ENCODE results near the gene DAPK2. TPM values are rescaled to one million over a fixed set of nuclear protein-coding genes. Genes with fewer than 3 reads are reported as not detected.

DAPK2 gene
- total RNA-seq, 1 experiment from 2014 or later: 1.4 TPM

GRCh38 chr15:64022571-64022970, 23.7 kb downstream of the DAPK2 start:
- ChIA-PET CTCF (no interaction called here), POLR2A (ENCODE audit: unreplicated experiment) (interaction anchor here (0.6 kb wide), 1 partner anchor 89 kb away, joined by 10 read pairs; no protein-coding TSS in a partner anchor)
- no peaks in the 10 kb centered on the region for H3K79me2 ChIP-seq (ENCODE audit: low read length)
- H3K27me3 ChIP-seq (ENCODE audit: low read length): no peaks in the 10 kb centered on the region
- intact Hi-C loops (cut with micrococcal nuclease): no loop called here
- no peak for TF ChIP-seq EZH2phosphoT487 (IDR thresholded peaks at IDR 0.05; ENCODE audit: borderline replicate concordance, low read length)
- TF ChIP-seq CTCF (conservative IDR thresholded peaks at IDR 0.05; ENCODE audit: low read depth, low read length): no peak
- no peak for TF ChIP-seq EZH2 (IDR thresholded peaks at IDR 0.05; ENCODE audit: low read length, unreplicated experiment)
- no peak overlapping the region for H3K4me3 ChIP-seq (ENCODE audit: low read length)
- DNase-seq (no peak), ATAC-seq (no peak)
- no peak overlapping the region for H3K27ac ChIP-seq (ENCODE audit: low read length)
- H3K9ac ChIP-seq (ENCODE audit: low read length): no peak overlapping the region
- peaks cover 35% of the 10 kb centered on the region for H3K4me1 ChIP-seq (ENCODE audit: insufficient read depth, low read length)
- H2AFZ ChIP-seq (ENCODE audit: low read length): no peak overlapping the region
- no TSS peak for BruUV-seq (replicated peaks)
- H4K20me1 ChIP-seq (ENCODE audit: low read length): no peaks in the 10 kb centered on the region
- H3K4me2 ChIP-seq (ENCODE audit: low read length): no peak overlapping the region
- H3F3A ChIP-seq (ENCODE audit: low read length, unreplicated experiment): no peaks in the 10 kb centered on the region
- no peaks in the 10 kb centered on the region for H3K36me3 ChIP-seq (ENCODE audit: low read depth, low read length)
- no peaks in the 10 kb centered on the region for H3K9me3 ChIP-seq (ENCODE audit: low read length)
- no peaks in the 10 kb centered on the region for H3K9me2 ChIP-seq (replicated peaks; ENCODE audit: low read length)

- Histone ChIP-seq H3K27ac (ENCODE audit: low read length) (peak overlapping the region; percentile 40), H3K4me2 (ENCODE audit: low read length) (peak overlapping the region; percentile 66), H3K36me3 (ENCODE audit: low read depth, low read length) (no peaks in the 10 kb centered on the region), H3K27me3 (ENCODE audit: low read length) (no peaks in the 10 kb centered on the region), H3K9me3 (ENCODE audit: low read length) (no peaks in the 10 kb centered on the region), H2AFZ (ENCODE audit: low read length) (no peak overlapping the region), H4K20me1 (ENCODE audit: low read length) (no peaks in the 10 kb centered on the region), H3K4me3 (ENCODE audit: low read length) (no peak overlapping the region; the same call in 1 of the 2 replicates), H3K4me1 (ENCODE audit: insufficient read depth, low read length) (peaks cover 42% of the 10 kb centered on the region), H3F3A (ENCODE audit: low read length, unreplicated experiment) (no peaks in the 10 kb centered on the region), H3K9ac (ENCODE audit: low read length) (no peak overlapping the region), H3K79me2 (ENCODE audit: low read length) (no peaks in the 10 kb centered on the region), H3K9me2 (replicated peaks; ENCODE audit: low read length) (no peaks in the 10 kb centered on the region)
- ChIA-PET CTCF (interaction anchor here (0.9 kb wide), 1 partner anchor 74 kb away, joined by 4 read pairs; no protein-coding TSS in a partner anchor), POLR2A (ENCODE audit: unreplicated experiment) (no interaction called here)
- peak; percentile 78 for ATAC-seq
- TF ChIP-seq CTCF (conservative IDR thresholded peaks at IDR 0.05; ENCODE audit: low read depth, low read length): no peak
- no peak for TF ChIP-seq EZH2phosphoT487 (IDR thresholded peaks at IDR 0.05; ENCODE audit: borderline replicate concordance, low read length)
- TF ChIP-seq EZH2 (IDR thresholded peaks at IDR 0.05; ENCODE audit: low read length, unreplicated experiment): no peak
- no TSS peak for BruUV-seq (replicated peaks)
- intact Hi-C loops (cut with micrococcal nuclease): no loop called here
- peak; percentile 94 for DNase-seq
Observed at GRCh38 chr15:64019764-64020163, 26.5 kb downstream of the DAPK2 start.

GRCh38 chr15:64017591-64018163, 28.6 kb downstream of the DAPK2 start:
- peak overlapping the region; percentile 20; the same call in 1 of the 2 replicates for H3K4me3 ChIP-seq (ENCODE audit: low read length)
- no peaks in the 10 kb centered on the region for H3K27me3 ChIP-seq (ENCODE audit: low read length)
- DNase-seq (no peak), ATAC-seq (no peak)
- H3K36me3 ChIP-seq (ENCODE audit: low read depth, low read length): no peaks in the 10 kb centered on the region
- intact Hi-C loops (cut with micrococcal nuclease): loop anchor here (2.0 kb wide), 1 partner anchor 67 kb away; no protein-coding TSS in a partner anchor
- no peaks in the 10 kb centered on the region for H3K79me2 ChIP-seq (ENCODE audit: low read length)
- no peaks in the 10 kb centered on the region for H4K20me1 ChIP-seq (ENCODE audit: low read length)
- no TSS peak for BruUV-seq (replicated peaks)
- H3K27ac ChIP-seq (ENCODE audit: low read length): peak overlapping the region; percentile 85
- peak overlapping the region; percentile 46; the same call in 1 of the 2 replicates for H3K9ac ChIP-seq (ENCODE audit: low read length)
- H3F3A ChIP-seq (ENCODE audit: low read length, unreplicated experiment): no peaks in the 10 kb centered on the region
- no peak overlapping the region for H2AFZ ChIP-seq (ENCODE audit: low read length)
- CTCF ChIA-PET: no interaction called here
- no peaks in the 10 kb centered on the region for H3K9me3 ChIP-seq (ENCODE audit: low read length)
- POLR2A ChIA-PET (ENCODE audit: unreplicated experiment): no interaction called here
- H3K9me2 ChIP-seq (replicated peaks; ENCODE audit: low read length): no peaks in the 10 kb centered on the region
- peak overlapping the region; percentile 66 for H3K4me2 ChIP-seq (ENCODE audit: low read length)
- peaks cover 53% of the 10 kb centered on the region for H3K4me1 ChIP-seq (ENCODE audit: insufficient read depth, low read length)
- TF ChIP-seq EZH2 (IDR thresholded peaks at IDR 0.05; ENCODE audit: low read length, unreplicated experiment): no peak
- no peak for TF ChIP-seq CTCF (conservative IDR thresholded peaks at IDR 0.05; ENCODE audit: low read depth, low read length)
- no peak for TF ChIP-seq EZH2phosphoT487 (IDR thresholded peaks at IDR 0.05; ENCODE audit: borderline replicate concordance, low read length)
